K562 (cell line): ENCODE results near the gene RNF144A. TPM values are rescaled to one million over a fixed set of nuclear protein-coding genes. Genes with fewer than 3 reads are reported as not detected.

Experiments
- CBX1 ChIP-seq: sonication (generic); IDR thresholded peaks from 2 replicates; pipeline ENCODE4 v1.6.1; 2016; ENCODE audit warnings: antibody characterized with exemption, low read depth, mild to moderate bottlenecking
- CTBP1 ChIP-seq: fragments of 450-650 bp; IDR thresholded peaks from 2 replicates; pipeline ENCODE4 v1.6.1; 2016; ENCODE audit warnings: borderline replicate concordance
- CUX1 ChIP-seq: fragments of 200-800 bp; sonication (Bioruptor generic); IDR thresholded peaks from 2 replicates; pipeline ENCODE4 v1.6.1; 2016; ENCODE audit warnings: missing genetic modification characterization, missing compliant biosample characterization
- GABPA ChIP-seq: fragments of 200-800 bp; sonication (Bioruptor generic); conservative IDR thresholded peaks from 2 replicates; pipeline ENCODE4 v1.6.1; 2016; ENCODE audit warnings: low read depth, missing genetic modification characterization, missing compliant biosample characterization
- HNRNPH1 ChIP-seq: fragments of 200-400 bp; formaldehyde crosslinking; optimal IDR thresholded peaks from 2 replicates; pipeline ENCODE3; 2017; ENCODE audit warnings: low read depth, mild to moderate bottlenecking, low read length, moderate library complexity
- JUN ChIP-seq, 2 experiments: sonication (generic) in 1 of 2; formaldehyde crosslinking in 1 of 2; IDR thresholded peaks; 2 replicates each; pipeline versions ENCODE4 v1.6.1 to v1.8.0; 2012 to 2022; ENCODE audit warnings: borderline replicate concordance in 2 of 2, mild to moderate bottlenecking in 2 of 2, improper control_type of control experiment in 1 of 2, low read depth in 1 of 2, low read length in 1 of 2, missing genetic modification reagents in 1 of 2
- MEF2D ChIP-seq: conservative IDR thresholded peaks from 2 replicates; pipeline ENCODE4 v1.6.1; 2016; ENCODE audit warnings: low read depth, missing genetic modification characterization, missing compliant biosample characterization
- NBN ChIP-seq: fragments of 450-650 bp; IDR thresholded peaks from 2 replicates; pipeline ENCODE4 v1.6.1; 2016; ENCODE audit warnings: low read depth, mild to moderate bottlenecking
- PHB ChIP-seq: fragments of 250-450 bp; sonication (Bioruptor Pico); IDR thresholded peaks from 2 replicates; pipeline ENCODE4 v1.5.0; 2021
- PRDM10 ChIP-seq: fragments of 450-650 bp; IDR thresholded peaks from 2 replicates; pipeline ENCODE4 v1.6.1; 2018; ENCODE audit not compliant: partially characterized antibody
- SOX6 ChIP-seq: fragments of 450-650 bp; IDR thresholded peaks from 2 replicates; pipeline ENCODE4 v1.6.1; 2014; ENCODE audit warnings: mild to moderate bottlenecking
- SRSF9 ChIP-seq: fragments of 200-400 bp; formaldehyde crosslinking; IDR thresholded peaks from 2 replicates; pipeline ENCODE4 v1.6.1; 2017; ENCODE audit warnings: low read depth, low read length, borderline replicate concordance
- ZNF12 ChIP-seq: sonication (generic); formaldehyde crosslinking; IDR thresholded peaks from 2 replicates; pipeline ENCODE4 v1.4.0; 2020; ENCODE audit warnings: mild to moderate bottlenecking, missing genetic modification reagents
- polyA plus RNA-seq, 8 experiments: library from polyadenylated mRNA; depleted of rRNA in 4 of 8; stranded (reverse) in 5 of 8; unstranded in 3 of 8; fragments of >200 nt; fragmentation: Nextera tagmentation in 2 of 8; fragmentation: Illumina TruSeq in 1 of 8; extraction: Ambion mirVana in 2 of 8; extraction: Trizol in 1 of 8; gene quantifications; 2 replicates each; pipeline versions ENCODE4 v1.2.1 to v1.2.3, GENCODE V29; 2011 to 2014; ENCODE audit warnings: inconsistent platforms in 1 of 8, missing spikeins in 1 of 8
- total RNA-seq, 7 experiments: library from RNA; depleted of rRNA in 6 of 7; stranded (reverse); fragments of >200 nt in 6 of 7; fragmentation: Illumina TruSeq in 2 of 7; extraction: Trizol in 2 of 7; gene quantifications; 2 replicates each; pipeline versions ENCODE4 v1.2.1 to v1.2.3, GENCODE V29; 2011 to 2021; ENCODE audit warnings: low replicate concordance in 1 of 7
- TF ChIP-seq, protein P1 (sequence below): sonication (generic); formaldehyde crosslinking; IDR thresholded peaks from 2 replicates; pipeline ENCODE4 v1.8.0; 2023; ENCODE audit warnings: mild to moderate bottlenecking, missing genetic modification reagents

Gene RNF144A
- total and polyA plus RNA-seq, 9 of the 15 experiments (the other 6 are each of a cell fraction or from before 2014, with no cell fraction given), result 0.96 to 11.3 (median 6.2) TPM

GRCh38 chr2:6880200-6880733, 36.9 kb upstream of the RNF144A start (continued):
- TF ChIP-seq GABPA (no peak), HNRNPH1 (no peak), CTBP1 (peak; percentile 73; the same call in 1 of the 2 replicates), SOX6 (peak; percentile 92), ZNF12 (CRISPR knock-in tag) (no peak), NBN (peak; percentile 86), CUX1 (CRISPR knock-in tag) (no peak), CBX1 (no peak), PHB (no peak), PRDM10 (no peak), MEF2D (tag) (no peak), JUN (IDR thresholded peaks at IDR 0.05; ENCODE audit: borderline replicate concordance, low read depth, low read length) (no peak), JUN (CRISPR knock-in tag; IDR thresholded peaks at IDR 0.05; ENCODE audit: borderline replicate concordance) (no peak), SRSF9 (no peak)
- TF ChIP-seq, protein P1, sequence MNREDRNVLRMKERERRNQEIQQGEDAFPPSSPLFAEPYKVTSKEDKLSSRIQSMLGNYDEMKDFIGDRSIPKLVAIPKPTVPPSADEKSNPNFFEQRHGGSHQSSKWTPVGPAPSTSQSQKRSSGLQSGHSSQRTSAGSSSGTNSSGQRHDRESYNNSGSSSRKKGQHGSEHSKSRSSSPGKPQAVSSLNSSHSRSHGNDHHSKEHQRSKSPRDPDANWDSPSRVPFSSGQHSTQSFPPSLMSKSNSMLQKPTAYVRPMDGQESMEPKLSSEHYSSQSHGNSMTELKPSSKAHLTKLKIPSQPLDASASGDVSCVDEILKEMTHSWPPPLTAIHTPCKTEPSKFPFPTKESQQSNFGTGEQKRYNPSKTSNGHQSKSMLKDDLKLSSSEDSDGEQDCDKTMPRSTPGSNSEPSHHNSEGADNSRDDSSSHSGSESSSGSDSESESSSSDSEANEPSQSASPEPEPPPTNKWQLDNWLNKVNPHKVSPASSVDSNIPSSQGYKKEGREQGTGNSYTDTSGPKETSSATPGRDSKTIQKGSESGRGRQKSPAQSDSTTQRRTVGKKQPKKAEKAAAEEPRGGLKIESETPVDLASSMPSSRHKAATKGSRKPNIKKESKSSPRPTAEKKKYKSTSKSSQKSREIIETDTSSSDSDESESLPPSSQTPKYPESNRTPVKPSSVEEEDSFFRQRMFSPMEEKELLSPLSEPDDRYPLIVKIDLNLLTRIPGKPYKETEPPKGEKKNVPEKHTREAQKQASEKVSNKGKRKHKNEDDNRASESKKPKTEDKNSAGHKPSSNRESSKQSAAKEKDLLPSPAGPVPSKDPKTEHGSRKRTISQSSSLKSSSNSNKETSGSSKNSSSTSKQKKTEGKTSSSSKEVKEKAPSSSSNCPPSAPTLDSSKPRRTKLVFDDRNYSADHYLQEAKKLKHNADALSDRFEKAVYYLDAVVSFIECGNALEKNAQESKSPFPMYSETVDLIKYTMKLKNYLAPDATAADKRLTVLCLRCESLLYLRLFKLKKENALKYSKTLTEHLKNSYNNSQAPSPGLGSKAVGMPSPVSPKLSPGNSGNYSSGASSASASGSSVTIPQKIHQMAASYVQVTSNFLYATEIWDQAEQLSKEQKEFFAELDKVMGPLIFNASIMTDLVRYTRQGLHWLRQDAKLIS (CRISPR knock-in tag), result no peak
